ENCODE results near the gene PREX1.

PREX1 gene

GRCh38 chr20:48841875-48842529 is 14.2 kb upstream of the PREX1 start:
- Histone ChIP-seq H3K36me3 (replicated peaks) (no peaks in the 10 kb centered on the region), H3K27me3 (ENCODE audit: low read depth) (no peaks in the 10 kb centered on the region), H3K9me3 (no peaks in the 10 kb centered on the region; the same call in 1 of the 2 replicates), H3K4me3 (no peak overlapping the region), H3K4me1 (peaks cover 7% of the 10 kb centered on the region)
- in situ Hi-C loops (cut with MboI; ENCODE audit: low sequenced_read_pairs), result no loop called here
- no peak for DNase-seq (ENCODE audit: low spot score in 2 of 2)

- no peak for DNase-seq (ENCODE audit: low spot score in 2 of 2)
- Histone ChIP-seq H3K27me3 (ENCODE audit: low read depth) (no peaks in the 10 kb centered on the region), H3K4me3 (no peak overlapping the region), H3K36me3 (replicated peaks) (no peaks in the 10 kb centered on the region), H3K4me1 (peaks cover 1% of the 10 kb centered on the region; the same call in 1 of the 2 replicates), H3K9me3 (no peaks in the 10 kb centered on the region; the same call in 1 of the 2 replicates)
- in situ Hi-C loops (cut with MboI; ENCODE audit: low sequenced_read_pairs), result no loop called here
Observed at GRCh38 chr20:48841196-48841874, 13.5 kb upstream of the PREX1 start.

- Histone ChIP-seq H3K4me1 (no peaks in the 10 kb centered on the region), H3K27me3 (ENCODE audit: low read depth) (no peaks in the 10 kb centered on the region), H3K4me3 (no peak overlapping the region), H3K36me3 (replicated peaks) (no peaks in the 10 kb centered on the region), H3K9me3 (no peaks in the 10 kb centered on the region; the same call in 1 of the 2 replicates)
- DNase-seq (ENCODE audit: low spot score in 2 of 2), result no peak
- in situ Hi-C loops (cut with MboI; ENCODE audit: low sequenced_read_pairs), result no loop called here
Observed at GRCh38 chr20:48839154-48839917, 11.5 kb upstream of the PREX1 start.

GRCh38 chr20:48837014-48837413 is 9.2 kb upstream of the PREX1 start:
- in situ Hi-C loops (cut with MboI; ENCODE audit: low sequenced_read_pairs), result no loop called here
- no peaks in the 10 kb centered on the region for H3K27me3 ChIP-seq (ENCODE audit: low read depth)
- no peak for DNase-seq (ENCODE audit: low spot score in 2 of 2)

GRCh38 chr20:48835390-48835789 is 7.6 kb upstream of the PREX1 start:
- no peak overlapping the region for H3K4me3 ChIP-seq
- in situ Hi-C loops (cut with MboI; ENCODE audit: low sequenced_read_pairs), result no loop called here
- H3K27me3 ChIP-seq (ENCODE audit: low read depth), result no peaks in the 10 kb centered on the region
- no peaks in the 10 kb centered on the region for H3K4me1 ChIP-seq
- DNase-seq (ENCODE audit: low spot score in 2 of 2), result no peak
- H3K36me3 ChIP-seq (replicated peaks), result no peaks in the 10 kb centered on the region
- no peaks in the 10 kb centered on the region for H3K9me3 ChIP-seq

More at GRCh38 chr20:48837014-48837413, 9.2 kb upstream of the PREX1 start:
- Histone ChIP-seq H3K9me3 (no peaks in the 10 kb centered on the region), H3K36me3 (replicated peaks) (no peaks in the 10 kb centered on the region), H3K4me3 (no peak overlapping the region), H3K4me1 (no peaks in the 10 kb centered on the region)

- H3K9me3 ChIP-seq, result no peaks in the 10 kb centered on the region
- no peaks in the 10 kb centered on the region for H3K27me3 ChIP-seq (ENCODE audit: low read depth)
- in situ Hi-C loops (cut with MboI; ENCODE audit: low sequenced_read_pairs), result no loop called here
- no peaks in the 10 kb centered on the region for H3K36me3 ChIP-seq (replicated peaks)
- H3K4me3 ChIP-seq, result no peak overlapping the region
- no peaks in the 10 kb centered on the region for H3K4me1 ChIP-seq
- DNase-seq (ENCODE audit: low spot score in 2 of 2), result no peak
Observed at GRCh38 chr20:48834278-48834677, 6.5 kb upstream of the PREX1 start.

- H3K4me3 ChIP-seq, result no peak overlapping the region
- no peak for DNase-seq (ENCODE audit: low spot score in 2 of 2)
- H3K27me3 ChIP-seq (ENCODE audit: low read depth), result no peaks in the 10 kb centered on the region
- no peaks in the 10 kb centered on the region for H3K36me3 ChIP-seq (replicated peaks)
- H3K9me3 ChIP-seq, result no peaks in the 10 kb centered on the region
- in situ Hi-C loops (cut with MboI; ENCODE audit: low sequenced_read_pairs), result no loop called here
- H3K4me1 ChIP-seq, result peaks cover 3% of the 10 kb centered on the region; the same call in 1 of the 2 replicates
Observed at GRCh38 chr20:48832405-48832730, 4.6 kb upstream of the PREX1 start.

- Histone ChIP-seq H3K9me3 (no peaks in the 10 kb centered on the region), H3K4me3 (no peak overlapping the region), H3K4me1 (peaks cover 4% of the 10 kb centered on the region), H3K27me3 (ENCODE audit: low read depth) (no peaks in the 10 kb centered on the region), H3K36me3 (replicated peaks) (no peaks in the 10 kb centered on the region)
- in situ Hi-C loops (cut with MboI; ENCODE audit: low sequenced_read_pairs), result no loop called here
- no peak for DNase-seq (ENCODE audit: low spot score in 2 of 2)
Observed at GRCh38 chr20:48831718-48832404, 4.1 kb upstream of the PREX1 start.

- Histone ChIP-seq H3K9me3 (no peaks in the 10 kb centered on the region), H3K4me3 (no peak overlapping the region), H3K4me1 (peaks cover 14% of the 10 kb centered on the region), H3K36me3 (replicated peaks) (no peaks in the 10 kb centered on the region), H3K27me3 (ENCODE audit: low read depth) (no peaks in the 10 kb centered on the region)
- no peak for DNase-seq (ENCODE audit: low spot score in 2 of 2)
- in situ Hi-C loops (cut with MboI; ENCODE audit: low sequenced_read_pairs), result no loop called here
Observed at GRCh38 chr20:48830826-48831318, 3.1 kb upstream of the PREX1 start.

GRCh38 chr20:48829940-48830339 is 2.1 kb upstream of the PREX1 start:
- no peak for DNase-seq (ENCODE audit: low spot score in 2 of 2)
- no peaks in the 10 kb centered on the region for H3K9me3 ChIP-seq
- H3K4me1 ChIP-seq, result peaks cover 23% of the 10 kb centered on the region
- no peak overlapping the region for H3K4me3 ChIP-seq
- no peaks in the 10 kb centered on the region for H3K27me3 ChIP-seq (ENCODE audit: low read depth)
- H3K36me3 ChIP-seq (replicated peaks), result no peaks in the 10 kb centered on the region
- in situ Hi-C loops (cut with MboI; ENCODE audit: low sequenced_read_pairs), result no loop called here

- Histone ChIP-seq H3K4me1 (peaks cover 28% of the 10 kb centered on the region), H3K27me3 (ENCODE audit: low read depth) (no peaks in the 10 kb centered on the region), H3K4me3 (peak overlapping the region; percentile 48), H3K36me3 (replicated peaks) (no peaks in the 10 kb centered on the region), H3K9me3 (no peaks in the 10 kb centered on the region)
- in situ Hi-C loops (cut with MboI; ENCODE audit: low sequenced_read_pairs), result no loop called here
- no peak for DNase-seq (ENCODE audit: low spot score in 2 of 2)
Observed at GRCh38 chr20:48828734-48829460, 1.1 kb upstream of the PREX1 start.

- Histone ChIP-seq H3K36me3 (replicated peaks) (no peaks in the 10 kb centered on the region), H3K9me3 (no peaks in the 10 kb centered on the region), H3K27me3 (ENCODE audit: low read depth) (no peaks in the 10 kb centered on the region), H3K4me3 (peak overlapping the region; percentile 66), H3K4me1 (peaks cover 28% of the 10 kb centered on the region)
- peak in 1 of 2 experiments; percentile 54 for DNase-seq (ENCODE audit: low spot score in 2 of 2)
- in situ Hi-C loops (cut with MboI; ENCODE audit: low sequenced_read_pairs), result no loop called here
Observed at GRCh38 chr20:48826883-48827771, 672 bp downstream of the PREX1 start.

Measured in HAP-1 (cell line).